T-helper 1 cell treated with Interleukin-12 subunit alpha and Interleukin-12 subunit beta and Interleukin-4 antibody, amounts not matched to agents 30 μg/mL and 1 μg/mL, for 36 hours (primary cell): ENCODE results near the gene NHERF2.

Experiments
- H3K27ac Mint-ChIP-seq: one replicate; pipeline ENCODE4 v1.8.0; 2021; ENCODE audit warnings: mild to moderate bottlenecking, mixed read lengths
- H3K27me3 Mint-ChIP-seq: one replicate; pipeline ENCODE4 v1.8.0; 2021; ENCODE audit warnings: low read depth, mixed read lengths
- H3K36me3 Mint-ChIP-seq: one replicate; pipeline ENCODE4 v1.8.0; 2021; ENCODE audit warnings: low read depth, mixed read lengths
- H3K4me1 Mint-ChIP-seq: one replicate; pipeline ENCODE4 v1.8.0; 2021; ENCODE audit warnings: low read depth, mixed read lengths
- H3K4me3 Mint-ChIP-seq: one replicate; pipeline ENCODE4 v1.8.0; 2021; ENCODE audit warnings: mild to moderate bottlenecking, moderate library complexity, mixed read lengths
- H3K9me3 Mint-ChIP-seq: one replicate; pipeline ENCODE4 v1.8.0; 2021; ENCODE audit warnings: mixed read lengths

Gene NHERF2

GRCh38 chr16:1985466-1986150, 41.1 kb upstream of the NHERF2 start:
- Mint-ChIP-seq H3K4me1 (peaks cover 21% of the 10 kb centered on the region), H3K4me3 (peak overlapping the region; percentile 68), H3K36me3 (peaks cover 10% of the 10 kb centered on the region), H3K9me3 (no peaks in the 10 kb centered on the region), H3K27ac (no peak overlapping the region), H3K27me3 (peaks cover 35% of the 10 kb centered on the region)

GRCh38 chr16:1987198-1987597, 39.5 kb upstream of the NHERF2 start:
- Mint-ChIP-seq H3K9me3 (no peaks in the 10 kb centered on the region), H3K27ac (no peak overlapping the region), H3K27me3 (peaks cover 19% of the 10 kb centered on the region), H3K4me1 (peaks cover 28% of the 10 kb centered on the region), H3K36me3 (peaks cover 10% of the 10 kb centered on the region), H3K4me3 (no peak overlapping the region)

- H3K27me3 Mint-ChIP-seq, result peaks cover 8% of the 10 kb centered on the region
- peaks cover 12% of the 10 kb centered on the region for H3K36me3 Mint-ChIP-seq
- H3K4me3 Mint-ChIP-seq, result peak within 1 kb of the TSS; percentile 80
- H3K4me1 Mint-ChIP-seq, result peaks cover 29% of the 10 kb centered on the region
- no peaks in the 10 kb centered on the region for H3K9me3 Mint-ChIP-seq
- peak within 1 kb of the TSS; percentile 87 for H3K27ac Mint-ChIP-seq
Observed at GRCh38 chr16:1989209-1990100, 37.2 kb upstream of the NHERF2 start, which contains the start of gene SYNGR3. Gene SYNGR3, plus strand, starts transcription at chr16:1989970. Its CDS starts 133 bp downstream, at chr16:1990103.

GRCh38 chr16:1990101-1990350, 36.7 kb upstream of the NHERF2 start:
- peaks cover 25% of the 10 kb centered on the region for H3K4me1 Mint-ChIP-seq
- H3K27ac Mint-ChIP-seq, result no peak overlapping the region
- peak overlapping the region; percentile 75 for H3K4me3 Mint-ChIP-seq
- H3K36me3 Mint-ChIP-seq, result peaks cover 12% of the 10 kb centered on the region
- H3K9me3 Mint-ChIP-seq, result no peaks in the 10 kb centered on the region
- peaks cover 8% of the 10 kb centered on the region for H3K27me3 Mint-ChIP-seq

- peak overlapping the region; percentile 75 for H3K4me3 Mint-ChIP-seq
- H3K27me3 Mint-ChIP-seq, result peaks cover 8% of the 10 kb centered on the region
- H3K27ac Mint-ChIP-seq, result peak overlapping the region; percentile 87
- peaks cover 16% of the 10 kb centered on the region for H3K36me3 Mint-ChIP-seq
- peaks cover 22% of the 10 kb centered on the region for H3K4me1 Mint-ChIP-seq
- H3K9me3 Mint-ChIP-seq, result no peaks in the 10 kb centered on the region
Observed at GRCh38 chr16:1990351-1991134, 36.2 kb upstream of the NHERF2 start.

- Mint-ChIP-seq H3K27me3 (peaks cover 8% of the 10 kb centered on the region), H3K4me3 (peak overlapping the region; percentile 75), H3K36me3 (peaks cover 16% of the 10 kb centered on the region), H3K27ac (peak overlapping the region; percentile 87), H3K4me1 (peaks cover 21% of the 10 kb centered on the region), H3K9me3 (no peaks in the 10 kb centered on the region)
Observed at GRCh38 chr16:1991135-1991551, 35.6 kb upstream of the NHERF2 start.

- no peaks in the 10 kb centered on the region for H3K9me3 Mint-ChIP-seq
- peaks cover 23% of the 10 kb centered on the region for H3K4me1 Mint-ChIP-seq
- peak overlapping the region; percentile 87 for H3K27ac Mint-ChIP-seq
- H3K27me3 Mint-ChIP-seq, result peaks cover 8% of the 10 kb centered on the region
- H3K36me3 Mint-ChIP-seq, result peaks cover 12% of the 10 kb centered on the region
- peak overlapping the region; percentile 75 for H3K4me3 Mint-ChIP-seq
Observed at GRCh38 chr16:1991588-1991947, 35.1 kb upstream of the NHERF2 start.

- peaks cover 21% of the 10 kb centered on the region for H3K4me1 Mint-ChIP-seq
- peaks cover 8% of the 10 kb centered on the region for H3K27me3 Mint-ChIP-seq
- peaks cover 12% of the 10 kb centered on the region for H3K36me3 Mint-ChIP-seq
- H3K4me3 Mint-ChIP-seq, result peak overlapping the region; percentile 37
- H3K9me3 Mint-ChIP-seq, result no peaks in the 10 kb centered on the region
- H3K27ac Mint-ChIP-seq, result peak overlapping the region; percentile 87
Observed at GRCh38 chr16:1991948-1992703, 34.6 kb upstream of the NHERF2 start.

- H3K4me3 Mint-ChIP-seq, result no peak overlapping the region
- no peak overlapping the region for H3K27ac Mint-ChIP-seq
- H3K27me3 Mint-ChIP-seq, result peaks cover 8% of the 10 kb centered on the region
- peaks cover 21% of the 10 kb centered on the region for H3K4me1 Mint-ChIP-seq
- H3K9me3 Mint-ChIP-seq, result no peaks in the 10 kb centered on the region
- H3K36me3 Mint-ChIP-seq, result peaks cover 12% of the 10 kb centered on the region
Observed at GRCh38 chr16:1992704-1993317, 33.9 kb upstream of the NHERF2 start.

- peaks cover 18% of the 10 kb centered on the region for H3K4me1 Mint-ChIP-seq
- no peaks in the 10 kb centered on the region for H3K9me3 Mint-ChIP-seq
- H3K27ac Mint-ChIP-seq, result peak overlapping the region; percentile 67
- peaks cover 4% of the 10 kb centered on the region for H3K27me3 Mint-ChIP-seq
- peaks cover 10% of the 10 kb centered on the region for H3K36me3 Mint-ChIP-seq
- H3K4me3 Mint-ChIP-seq, result no peak overlapping the region
Observed at GRCh38 chr16:1993731-1994131, 33.0 kb upstream of the NHERF2 start.

GRCh38 chr16:1997494-1998359, 29.0 kb upstream of the NHERF2 start:
- peaks cover 14% of the 10 kb centered on the region for H3K36me3 Mint-ChIP-seq

GRCh38 chr16:1998360-1998835, 28.3 kb upstream of the NHERF2 start:
- H3K27ac Mint-ChIP-seq, result peak overlapping the region; percentile 55
- peaks cover 7% of the 10 kb centered on the region for H3K4me1 Mint-ChIP-seq
- H3K9me3 Mint-ChIP-seq, result no peaks in the 10 kb centered on the region
- no peak overlapping the region for H3K4me3 Mint-ChIP-seq
- no peaks in the 10 kb centered on the region for H3K27me3 Mint-ChIP-seq
- H3K36me3 Mint-ChIP-seq, result peaks cover 14% of the 10 kb centered on the region

More at GRCh38 chr16:1997494-1998359, 29.0 kb upstream of the NHERF2 start:
- Mint-ChIP-seq H3K27ac (no peak overlapping the region), H3K9me3 (no peaks in the 10 kb centered on the region), H3K4me1 (peaks cover 8% of the 10 kb centered on the region), H3K4me3 (no peak overlapping the region), H3K27me3 (no peaks in the 10 kb centered on the region)
